Stimulated activated CD8-positive, alpha-beta memory T cell treated with anti-CD3 and anti-CD28 coated beads, Interleukin-12 subunit alpha, Interleukin-12 subunit beta, amount 100 ng/mL, for 24 hours (primary cell): ENCODE data around the gene SOX2.

ENCODE experiments used
- DNase-seq: peaks from one replicate; pipeline ENCODE4 v3.0.0-alpha.2; 2020; ENCODE audit errors: extremely low read depth

The SOX2 gene

DNA sequence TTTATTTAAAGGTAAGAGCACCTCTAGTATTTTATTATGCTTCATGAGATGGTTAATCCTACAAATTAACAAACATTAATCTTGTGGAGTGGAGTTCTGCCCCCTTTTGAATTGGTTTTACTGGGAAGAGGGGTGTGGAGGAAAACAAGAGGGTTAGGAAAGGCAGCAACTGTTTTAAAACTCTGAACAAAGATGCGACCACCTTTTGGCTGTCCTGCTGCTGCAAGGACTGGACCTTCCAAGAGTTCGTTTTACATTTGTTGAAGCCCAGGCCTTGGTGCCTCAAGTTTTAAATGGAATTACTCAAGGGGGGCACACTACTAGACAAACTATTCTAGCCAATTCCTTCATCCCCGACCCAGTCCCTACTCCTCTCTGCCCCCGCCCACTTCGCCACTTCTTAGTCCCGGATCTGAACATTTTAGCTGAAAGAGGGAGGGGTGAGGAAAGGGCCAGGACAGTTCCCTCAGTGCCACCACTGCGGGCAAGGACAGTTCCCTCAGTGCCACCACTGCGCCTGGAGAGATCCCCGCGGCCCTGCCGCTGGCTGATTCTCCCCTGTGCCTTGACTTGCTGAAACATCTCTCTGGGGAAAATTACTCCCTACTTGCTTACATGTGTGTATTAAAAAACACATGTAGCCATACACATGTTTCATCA, 11.2 kb downstream of the SOX2 start:
- no peak for DNase-seq

DNA sequence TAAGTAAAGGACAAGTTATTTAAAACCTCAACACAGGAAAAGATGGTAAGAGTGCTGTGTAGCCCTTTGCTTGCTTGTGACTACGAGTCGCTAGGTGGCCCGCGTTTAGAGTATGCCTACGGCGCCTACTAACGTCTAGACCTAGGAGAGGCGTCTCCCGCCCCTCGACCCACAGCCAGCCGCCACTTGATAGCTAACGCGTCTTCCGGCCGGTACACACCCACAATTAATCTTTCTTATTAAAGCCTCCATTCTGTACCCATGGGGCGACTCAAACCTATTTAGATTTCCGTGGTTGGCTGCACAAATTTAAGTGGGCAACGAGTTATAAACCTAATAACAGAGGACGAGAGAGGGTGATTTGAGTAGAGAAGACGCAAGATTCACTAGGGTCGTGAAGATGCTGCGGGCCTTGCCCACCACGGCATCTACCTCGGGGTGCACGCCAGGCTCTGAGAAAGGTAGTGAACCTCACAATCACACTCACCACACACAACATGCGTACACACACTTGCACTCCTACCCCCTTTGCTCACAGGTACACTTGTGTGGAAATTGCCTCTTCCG, 12.0 kb downstream of the SOX2 start:
- DNase-seq = no peak

DNA sequence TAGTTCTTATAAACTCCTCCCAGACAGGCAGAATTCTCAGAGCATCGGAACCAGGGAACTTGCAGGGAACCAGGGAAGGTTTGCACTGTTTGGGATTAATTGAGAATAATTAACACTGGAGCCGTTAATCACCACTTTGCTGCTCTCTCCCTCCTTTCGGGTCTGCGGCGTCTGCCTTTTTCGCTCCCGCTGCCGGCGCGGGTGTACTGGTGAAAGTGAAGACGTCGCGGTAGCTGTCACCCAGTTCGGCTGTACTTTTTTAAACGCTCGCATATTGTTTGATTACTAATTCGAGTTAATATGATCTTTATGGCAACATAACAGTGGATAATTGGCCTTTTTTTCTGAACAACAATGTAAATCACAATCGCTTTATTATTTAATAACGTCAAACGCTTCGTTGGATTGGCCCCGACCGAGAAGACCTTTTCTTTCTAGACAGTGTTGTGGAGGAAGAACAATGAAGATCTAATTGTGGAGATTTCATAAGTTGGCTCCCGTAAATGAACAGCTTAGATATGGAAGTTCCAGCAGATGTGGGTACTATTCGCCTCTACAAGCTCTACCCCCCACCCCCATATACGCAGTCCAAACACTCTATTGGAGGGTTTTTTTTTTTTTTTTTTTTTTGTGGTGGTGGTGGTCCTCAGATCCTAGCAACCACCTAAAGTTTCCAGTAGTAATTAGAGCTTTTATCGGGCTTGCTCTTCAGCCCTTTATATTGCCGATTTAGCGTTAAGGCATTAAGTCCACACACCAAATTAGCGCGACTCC, 12.7 kb downstream of the SOX2 start:
- DNase-seq = no peak

DNA sequence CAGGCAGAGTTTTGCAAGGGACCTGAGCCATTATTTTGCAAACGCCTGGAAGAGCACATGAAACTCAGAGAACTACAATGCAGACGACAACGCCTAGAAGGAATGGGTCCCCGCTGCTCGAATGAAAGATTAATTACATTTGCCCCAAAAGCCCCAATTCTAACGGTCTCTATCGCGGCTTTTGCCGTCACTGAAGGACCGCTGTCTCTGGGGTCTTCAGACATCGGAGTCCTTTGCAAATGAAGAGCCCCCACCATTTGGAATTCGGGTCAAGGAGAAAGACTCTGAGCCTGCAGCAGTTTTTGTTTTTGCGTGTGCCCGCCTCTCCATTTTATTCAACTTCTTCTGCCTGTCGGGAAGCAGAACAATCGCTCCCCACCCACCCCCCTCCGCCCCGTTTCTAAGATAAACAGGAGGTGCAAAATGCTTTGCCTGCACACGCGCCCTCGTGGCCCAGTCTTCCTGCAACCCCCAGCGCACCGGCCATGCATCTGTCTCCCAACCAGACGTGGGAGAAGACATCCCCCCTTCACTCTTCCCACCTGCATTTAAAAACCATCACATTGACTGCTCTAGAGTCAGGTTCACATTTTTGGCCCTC, 13.5 kb downstream of the SOX2 start:
- no peak for DNase-seq

DNA sequence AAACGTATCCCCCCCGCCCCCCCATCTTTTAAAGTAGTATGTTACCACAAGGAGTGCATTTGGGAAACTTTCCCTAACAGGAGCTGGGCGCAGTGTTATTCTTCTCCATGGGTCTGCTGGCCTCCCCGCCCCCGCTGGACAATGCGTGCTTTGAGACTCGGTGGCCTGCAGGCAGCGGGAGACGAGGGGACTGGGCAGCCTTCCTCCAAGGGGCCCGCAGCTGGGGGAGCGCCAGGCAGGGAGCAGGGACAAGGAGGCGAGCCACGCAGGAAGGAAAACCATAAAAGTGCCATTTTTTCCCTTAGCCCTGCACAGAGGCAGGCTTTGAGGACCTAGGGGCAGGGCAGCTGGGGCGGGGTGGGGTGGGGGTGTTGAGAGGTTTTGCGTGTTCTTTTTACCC, 14.1 kb downstream of the SOX2 start:
- DNase-seq = no peak

DNA sequence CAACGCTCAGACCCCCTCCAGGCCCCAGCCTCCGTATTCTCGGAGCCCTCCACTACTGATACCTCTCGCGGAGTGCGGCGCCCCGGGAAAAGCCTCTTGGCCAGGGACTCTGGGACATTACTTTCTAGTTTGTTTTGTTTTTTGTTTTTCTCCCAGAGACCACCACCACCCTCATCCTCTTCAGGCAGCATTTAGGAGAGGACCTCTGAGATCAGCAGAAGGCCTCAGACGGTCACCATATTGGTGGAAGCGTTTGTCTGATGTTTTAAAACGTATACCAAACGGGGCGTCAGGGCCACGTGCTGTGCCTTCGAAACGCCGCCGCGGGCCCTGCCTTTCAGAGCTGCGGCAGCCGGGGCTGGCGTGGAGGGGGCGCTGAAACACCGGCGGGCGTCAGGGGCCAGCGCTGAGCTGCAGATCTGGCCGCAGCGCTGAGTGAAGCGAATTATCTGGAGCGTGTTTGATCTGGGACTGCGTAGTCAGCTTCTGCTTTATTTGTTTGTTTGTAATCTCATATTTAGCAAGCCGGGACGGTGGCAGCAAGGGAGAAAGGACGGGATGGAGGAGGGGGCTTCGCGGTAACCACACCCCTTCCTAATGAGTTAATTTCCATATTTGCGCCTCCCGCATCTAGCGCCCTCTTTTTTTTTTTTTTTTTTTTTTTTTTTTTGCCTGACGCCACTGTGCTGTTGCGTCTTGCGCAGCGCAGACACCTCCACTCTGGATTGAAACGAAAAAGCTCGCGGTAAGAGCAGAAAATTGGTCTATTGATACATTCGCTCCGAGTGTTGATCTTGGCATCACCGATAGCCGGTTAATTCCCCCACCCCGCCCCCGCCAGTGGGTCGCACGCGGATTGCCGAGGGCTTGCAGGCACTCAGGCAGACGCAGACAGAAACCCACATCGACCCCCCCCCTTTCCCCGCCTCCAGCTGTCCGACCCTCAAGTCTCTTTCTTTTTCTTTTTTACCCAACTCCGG, 14.9 kb downstream of the SOX2 start:
- DNase-seq = no peak

DNA sequence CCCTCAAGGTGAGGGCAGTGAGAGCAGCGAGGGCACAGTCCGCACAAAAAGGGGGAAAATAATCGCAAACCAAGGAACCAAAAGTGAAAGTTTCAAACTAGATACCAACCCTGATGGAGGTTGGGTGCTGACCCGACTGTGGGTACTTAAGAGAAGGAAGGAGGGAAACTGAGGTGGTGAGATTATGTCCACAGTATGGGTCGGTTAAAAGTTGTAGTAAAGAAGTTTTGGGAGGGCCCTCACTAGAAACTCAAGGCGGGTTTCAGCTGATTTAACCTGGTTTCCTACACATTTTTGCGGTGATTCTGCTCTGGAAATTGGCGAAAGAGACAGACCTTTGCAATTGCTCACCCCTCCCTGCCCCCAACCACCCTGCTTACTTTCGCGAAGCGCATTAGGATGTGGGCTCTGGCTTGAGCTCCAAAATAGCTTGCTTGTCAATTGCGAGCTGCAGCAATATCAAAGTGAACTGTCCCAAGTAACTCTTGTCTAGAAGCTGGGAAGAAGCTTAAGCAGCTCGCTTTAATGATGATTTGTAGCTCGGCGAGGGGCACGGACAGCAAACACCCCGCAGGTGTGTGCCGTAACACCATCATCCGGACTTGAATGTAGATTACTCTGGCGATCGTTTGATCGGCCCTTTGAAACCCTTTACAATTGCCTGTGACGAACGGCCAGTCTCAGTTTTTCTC, 15.8 kb downstream of the SOX2 start:
- DNase-seq = no peak

DNA sequence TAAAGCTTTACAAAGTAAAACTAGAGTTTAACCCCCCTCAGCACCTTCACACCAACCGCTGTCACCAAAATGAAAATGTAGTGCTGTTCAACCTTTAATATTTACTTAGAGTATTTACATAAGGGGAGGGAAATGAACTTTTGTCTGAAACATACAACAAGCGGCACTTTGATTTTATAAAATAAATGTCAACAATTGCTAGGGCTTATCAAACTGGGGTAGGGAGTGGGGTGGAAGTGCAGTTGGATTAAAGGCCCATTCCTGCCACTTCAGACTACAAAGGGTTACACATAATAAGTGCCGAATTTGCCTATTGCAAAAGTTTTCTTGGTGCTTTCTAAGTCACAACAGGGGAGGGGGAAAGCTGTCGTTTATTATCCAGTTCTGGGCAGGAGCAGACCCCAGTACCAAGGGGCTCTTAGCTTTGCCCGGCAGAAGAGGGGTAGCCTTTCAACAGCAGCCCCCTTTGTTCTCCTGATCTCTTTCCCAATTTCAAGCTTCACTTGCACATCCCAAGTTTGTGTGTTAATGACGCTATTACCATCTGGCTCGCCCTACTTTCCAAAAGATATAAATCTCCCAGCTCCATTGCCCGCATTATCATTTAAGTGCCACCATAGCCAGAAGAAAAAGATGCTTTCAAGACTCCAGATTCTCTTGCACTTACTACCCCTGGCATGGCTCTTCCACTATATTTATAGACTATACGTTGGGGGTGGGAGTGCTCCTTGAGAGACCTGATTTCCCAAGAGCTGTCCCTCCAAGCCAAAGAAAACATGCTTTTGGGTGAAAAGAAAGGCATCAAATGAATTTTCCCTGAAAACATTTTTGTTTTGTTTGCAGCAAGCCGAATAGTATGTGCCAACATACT, 17.0 kb downstream of the SOX2 start:
- no peak for DNase-seq

DNA sequence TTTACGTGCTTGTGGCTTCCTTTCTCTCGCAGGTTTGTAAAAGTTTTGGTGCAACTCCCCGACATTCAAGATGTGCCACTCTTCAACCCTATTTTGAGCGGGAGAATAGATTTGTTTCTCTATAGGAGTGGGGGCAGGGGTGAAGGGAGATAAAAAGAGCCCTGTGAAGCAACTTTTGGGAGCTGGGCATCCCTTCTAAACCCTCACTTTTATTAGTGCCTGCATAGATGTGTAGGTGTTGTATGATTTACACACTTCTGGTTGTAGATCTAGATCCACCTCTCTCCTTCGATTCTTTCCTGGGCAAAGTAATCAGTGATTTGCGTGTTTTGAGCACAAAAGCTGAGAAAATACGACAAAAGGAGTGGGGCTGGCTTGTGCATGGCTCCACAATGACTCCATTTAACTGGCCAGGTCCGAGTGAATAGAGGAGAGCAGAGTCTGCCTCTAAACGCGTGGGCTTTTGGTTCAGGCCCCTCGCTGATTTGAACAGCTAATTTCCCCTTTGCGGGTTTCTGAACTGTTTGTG, 17.7 kb downstream of the SOX2 start:
- DNase-seq = no peak

DNA sequence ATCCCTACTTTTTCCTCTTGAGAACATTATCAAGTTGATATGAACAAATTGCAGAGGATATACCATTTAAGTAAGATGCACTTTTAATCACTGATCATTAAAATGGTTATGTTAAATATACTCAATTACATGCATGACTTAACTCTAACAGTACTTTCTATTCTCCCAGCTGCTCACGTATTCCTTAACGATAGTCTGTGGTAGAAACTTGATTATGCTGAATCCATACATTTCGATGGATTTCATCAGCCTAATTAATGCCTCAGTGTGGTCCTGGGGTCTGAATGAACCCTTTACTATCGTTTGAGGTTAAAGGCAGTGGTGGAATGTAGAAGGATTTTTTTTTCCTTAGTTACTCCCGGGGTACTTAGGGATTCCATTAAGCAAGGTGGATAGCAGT, 18.6 kb downstream of the SOX2 start:
- DNase-seq = no peak

DNA sequence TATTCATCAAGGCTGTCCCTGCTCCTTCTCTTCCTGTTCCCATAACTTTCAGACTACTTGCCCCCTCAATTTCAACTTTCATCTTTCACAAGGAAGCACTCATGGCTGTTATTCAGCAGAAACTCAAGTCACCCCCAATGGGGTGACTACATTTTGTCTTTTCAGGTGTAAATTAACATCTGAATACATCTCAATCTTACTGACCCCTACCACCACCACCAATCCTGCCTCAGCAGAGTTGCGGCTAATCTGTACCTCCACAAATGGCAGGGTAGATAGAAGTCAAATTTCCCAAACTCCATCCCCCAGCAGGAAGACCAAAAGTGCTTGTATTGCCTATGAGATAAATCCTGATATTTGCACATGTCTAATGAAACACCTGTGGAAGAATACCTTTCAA, 19.2 kb downstream of the SOX2 start:
- no peak for DNase-seq

DNA sequence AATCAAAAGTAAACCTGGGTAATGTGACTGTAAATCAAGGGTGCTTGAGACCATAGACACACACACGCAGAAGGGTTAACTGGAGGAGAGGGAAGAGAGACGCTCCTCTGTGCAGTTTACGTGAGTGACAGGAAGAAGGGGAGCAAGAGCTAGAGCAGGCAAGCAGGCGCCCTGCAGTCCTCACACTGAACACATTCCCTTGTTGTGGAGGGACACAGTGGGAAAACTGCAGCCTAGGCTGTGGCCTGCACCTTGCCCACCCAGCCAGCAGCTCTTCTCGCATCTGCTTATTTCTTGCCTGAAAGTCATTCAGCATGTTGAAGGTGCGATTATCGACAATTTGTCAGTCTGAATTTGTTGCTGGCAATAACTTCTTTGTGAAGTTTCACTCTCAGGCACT, 24.2 kb downstream of the SOX2 start:
- no peak for DNase-seq

DNA sequence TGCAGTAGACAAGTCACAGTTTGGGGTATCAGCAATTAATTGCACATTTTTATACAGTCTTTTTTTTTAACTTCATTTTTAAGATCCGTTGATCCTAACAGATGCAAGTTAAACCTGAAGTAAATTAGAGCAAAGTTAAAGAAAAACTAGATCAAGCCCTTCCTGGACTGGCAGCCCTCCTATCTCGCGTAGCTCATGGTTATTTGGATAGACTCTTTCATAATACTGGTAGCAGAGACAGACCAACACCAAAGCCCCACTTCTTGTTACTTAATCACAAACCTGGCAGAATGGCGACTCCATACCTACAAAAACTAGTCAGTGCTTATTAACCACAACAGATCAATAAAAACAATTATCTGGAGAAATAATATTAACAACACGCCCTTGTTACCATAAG, 26.8 kb downstream of the SOX2 start:
- DNase-seq = no peak

DNA sequence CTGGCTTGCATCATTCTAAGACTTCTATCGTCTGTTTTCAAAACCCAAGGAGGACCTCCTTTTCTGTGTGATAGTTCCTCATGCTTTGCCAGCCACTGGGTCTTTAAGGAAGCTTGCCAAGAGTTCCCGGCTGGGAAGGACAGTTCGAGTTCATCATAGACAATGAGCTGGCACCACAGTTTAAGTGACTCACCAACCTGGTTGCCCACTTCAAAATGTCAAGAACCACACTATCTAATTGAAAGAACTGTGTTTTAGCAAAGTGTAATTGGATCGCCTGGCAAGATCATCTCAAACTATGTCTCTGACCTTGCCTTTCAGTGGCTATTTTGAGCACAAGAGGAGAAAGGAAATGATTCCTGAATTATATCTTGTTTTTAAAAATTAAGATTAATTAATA, 27.9 kb downstream of the SOX2 start:
- DNase-seq = no peak

DNA sequence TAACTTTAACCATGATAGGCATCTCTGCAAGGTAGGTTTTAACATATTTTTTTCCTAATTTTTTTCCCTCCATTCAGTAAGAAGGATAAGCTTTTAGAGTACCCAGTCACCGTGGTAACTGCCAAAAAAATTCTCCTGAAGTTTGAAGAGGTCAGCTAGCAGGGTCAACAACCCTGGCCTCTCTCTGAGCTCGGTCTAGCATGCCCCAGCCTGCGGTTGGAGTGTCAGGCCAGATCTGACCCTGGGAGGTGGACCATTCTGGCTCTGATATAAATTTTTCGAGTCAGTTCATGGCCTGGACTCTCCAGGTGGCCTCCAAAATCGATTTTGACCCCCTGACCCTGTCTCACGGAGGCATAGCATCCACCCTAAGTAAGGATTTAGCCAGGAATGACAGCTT, 29.7 kb downstream of the SOX2 start:
- no peak for DNase-seq

DNA sequence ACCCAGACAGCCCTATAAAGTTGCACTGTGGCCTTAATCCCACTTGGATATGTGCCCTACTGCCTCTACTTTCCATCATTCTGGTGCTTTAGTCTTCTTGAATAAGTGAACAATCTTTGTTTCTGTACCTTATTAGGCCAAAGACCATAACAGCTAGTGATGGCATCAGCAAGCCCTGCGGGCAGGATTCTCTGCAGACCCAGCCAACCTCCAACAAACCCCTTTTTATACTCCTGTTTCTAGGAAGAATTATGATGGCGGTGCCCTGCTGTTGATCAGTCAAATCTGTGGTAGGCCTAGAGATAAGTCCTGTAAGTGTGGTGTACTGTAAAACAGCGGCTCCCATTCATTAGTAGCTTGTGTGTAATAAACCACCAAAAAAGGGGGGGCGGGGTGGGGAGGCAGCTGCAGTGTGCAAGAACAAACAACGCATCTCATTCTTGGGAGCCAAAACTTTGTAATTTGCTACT, 40.5 kb downstream of the SOX2 start:
- DNase-seq = no peak

DNA sequence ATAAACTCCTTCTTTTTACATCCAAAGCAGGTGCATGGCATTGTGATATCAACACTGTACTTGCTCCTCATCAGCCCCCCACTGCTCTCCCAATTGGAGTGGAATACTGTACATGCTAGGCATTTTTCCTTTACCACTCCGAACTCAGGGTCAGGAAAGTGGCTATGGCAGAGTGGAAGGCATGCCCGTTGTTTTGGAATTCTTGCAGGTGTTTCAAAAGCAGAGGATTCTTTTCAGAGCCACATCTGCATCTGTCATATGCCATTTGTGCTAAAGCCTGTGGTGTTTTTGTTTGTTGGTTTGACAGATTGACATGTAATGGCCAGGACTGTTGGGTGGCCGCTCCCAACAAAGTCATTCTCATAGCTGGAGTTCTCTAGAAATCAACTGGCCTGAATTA, 41.7 kb downstream of the SOX2 start:
- DNase-seq = no peak

DNA sequence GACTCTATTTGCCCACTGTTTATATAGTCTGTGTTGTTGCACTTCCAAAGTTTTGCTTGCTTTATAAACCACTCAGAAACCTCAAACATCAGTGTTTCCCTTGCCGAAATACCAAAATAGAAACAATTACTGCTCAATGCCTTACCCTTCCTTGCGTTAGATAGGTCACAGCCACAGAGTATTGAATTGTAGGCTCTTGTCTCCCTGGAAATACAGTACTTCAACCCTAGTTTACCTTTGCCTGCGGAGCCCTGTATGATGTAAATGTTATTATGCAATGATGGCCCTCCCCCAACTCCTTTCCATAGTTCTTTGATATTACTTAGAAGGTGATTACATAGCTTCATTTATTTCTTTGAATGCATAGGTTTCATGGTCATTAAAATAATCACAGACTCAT, 44.2 kb downstream of the SOX2 start:
- no peak for DNase-seq

DNA sequence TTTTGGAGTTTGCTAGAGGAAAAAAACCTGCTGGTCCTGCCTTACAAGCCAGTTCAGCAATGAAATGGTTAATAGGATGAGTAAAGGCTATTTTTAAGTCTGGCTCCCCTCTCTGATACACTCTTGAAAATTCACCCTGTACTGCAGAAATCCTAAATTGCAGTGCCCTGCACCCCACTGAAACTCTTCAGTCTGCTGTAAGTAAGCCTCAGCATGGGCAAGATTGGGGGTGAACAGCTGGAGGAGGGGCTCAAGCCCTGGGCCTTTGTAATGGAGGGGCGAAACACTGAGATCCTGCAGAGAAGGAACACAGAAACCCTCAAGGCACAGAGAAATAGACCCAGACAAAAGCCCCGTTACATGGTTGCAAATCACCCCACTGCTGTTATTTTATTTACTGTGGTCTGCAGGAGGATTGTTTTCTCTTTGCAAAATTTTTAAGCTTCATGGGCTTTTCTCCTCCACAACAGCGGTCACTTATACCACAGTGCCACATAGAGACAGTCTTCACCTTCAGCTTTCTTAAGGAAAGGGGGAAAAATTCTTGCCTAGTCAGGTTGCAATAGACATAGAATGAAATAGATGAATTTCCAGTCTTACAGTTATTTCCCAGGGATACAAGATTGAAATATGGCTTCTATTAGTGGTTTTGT, 45.0 kb downstream of the SOX2 start:
- no peak for DNase-seq
